ENCODE results near the gene INKA1.

The INKA1 gene

GRCh38 chr3:49794926-49795905 lies 7.8 kb upstream of the INKA1 start:
- no peaks in the 10 kb centered on the region for H3K27me3 ChIP-seq (ENCODE audit: control insufficient read depth in 5 of 5, insufficient read depth in 4 of 5, low read length in 5 of 5)
- no peaks in the 10 kb centered on the region for H3K9me3 ChIP-seq (ENCODE audit: control insufficient read depth in 5 of 5, low read length in 5 of 5)
- H3K4me3 ChIP-seq (ENCODE audit: low read depth in 1 of 5, low read length in 5 of 5): no peak overlapping the region
- peaks cover 0 to 6% (median 2%) of the 10 kb centered on the region in 5 donors for H3K4me1 ChIP-seq (ENCODE audit: control insufficient read depth in 5 of 5, insufficient read depth in 5 of 5, low read length in 5 of 5)
- no peak overlapping the region for H3K9ac ChIP-seq (ENCODE audit: low read length in 5 of 5)
- H3K27ac ChIP-seq (ENCODE audit: low read depth, low read length): no peak overlapping the region
- no peaks in the 10 kb centered on the region for H3K36me3 ChIP-seq (ENCODE audit: control insufficient read depth in 5 of 5, insufficient read depth in 5 of 5, low read length in 5 of 5)

- H3K4me1 ChIP-seq (ENCODE audit: control insufficient read depth in 5 of 5, insufficient read depth in 5 of 5, low read length in 5 of 5): peaks cover 2 to 23% (median 15%) of the 10 kb centered on the region in 5 donors
- H3K27ac ChIP-seq (ENCODE audit: low read depth, low read length): no peak overlapping the region
- H3K4me3 ChIP-seq (ENCODE audit: low read depth in 1 of 5, low read length in 5 of 5): no peak overlapping the region
- H3K9me3 ChIP-seq (ENCODE audit: control insufficient read depth in 5 of 5, low read length in 5 of 5): no peaks in the 10 kb centered on the region
- H3K27me3 ChIP-seq (ENCODE audit: control insufficient read depth in 5 of 5, insufficient read depth in 4 of 5, low read length in 5 of 5): no peaks in the 10 kb centered on the region
- no peaks in the 10 kb centered on the region for H3K36me3 ChIP-seq (ENCODE audit: control insufficient read depth in 5 of 5, insufficient read depth in 5 of 5, low read length in 5 of 5)
- peak overlapping the region in 1 of 5 donors; percentile 8 for H3K9ac ChIP-seq (ENCODE audit: low read length in 5 of 5)
Measured at GRCh38 chr3:49799105-49799504, 4.0 kb upstream of the INKA1 start.

- Histone ChIP-seq H3K27me3 (ENCODE audit: control insufficient read depth in 5 of 5, insufficient read depth in 4 of 5, low read length in 5 of 5) (no peaks in the 10 kb centered on the region), H3K36me3 (ENCODE audit: control insufficient read depth in 5 of 5, insufficient read depth in 5 of 5, low read length in 5 of 5) (peaks cover 0 to 5% (median 0%) of the 10 kb centered on the region in 5 donors), H3K27ac (ENCODE audit: low read depth, low read length) (no peak within 1 kb of the TSS), H3K9ac (ENCODE audit: low read length in 5 of 5) (peak within 1 kb of the TSS in 1 of 5 donors; percentile 8), H3K9me3 (ENCODE audit: control insufficient read depth in 5 of 5, low read length in 5 of 5) (no peaks in the 10 kb centered on the region), H3K4me3 (ENCODE audit: low read depth in 1 of 5, low read length in 5 of 5) (no peak within 1 kb of the TSS), H3K4me1 (ENCODE audit: control insufficient read depth in 5 of 5, insufficient read depth in 5 of 5, low read length in 5 of 5) (peaks cover 8 to 30% (median 22%) of the 10 kb centered on the region in 5 donors)
Measured at GRCh38 chr3:49799761-49800160, 3.3 kb upstream of the INKA1 start, which contains the start of gene CDHR4. CDHR4 (minus strand) TSS chr3:49799873; CDS start chr3:49799812, 61 bp downstream.

GRCh38 chr3:49801160-49801559 lies 1.9 kb upstream of the INKA1 start:
- no peak overlapping the region for H3K27ac ChIP-seq (ENCODE audit: low read depth, low read length)
- no peak overlapping the region for H3K4me3 ChIP-seq (ENCODE audit: low read depth in 1 of 5, low read length in 5 of 5)
- no peaks in the 10 kb centered on the region for H3K9me3 ChIP-seq (ENCODE audit: control insufficient read depth in 5 of 5, low read length in 5 of 5)
- H3K27me3 ChIP-seq (ENCODE audit: control insufficient read depth in 5 of 5, insufficient read depth in 4 of 5, low read length in 5 of 5): no peaks in the 10 kb centered on the region
- H3K36me3 ChIP-seq (ENCODE audit: control insufficient read depth in 5 of 5, insufficient read depth in 5 of 5, low read length in 5 of 5): peaks cover 0 to 7% (median 0%) of the 10 kb centered on the region in 5 donors
- H3K4me1 ChIP-seq (ENCODE audit: control insufficient read depth in 5 of 5, insufficient read depth in 5 of 5, low read length in 5 of 5): peaks cover 16 to 44% (median 35%) of the 10 kb centered on the region in 5 donors
- no peak overlapping the region for H3K9ac ChIP-seq (ENCODE audit: low read length in 5 of 5)

DNA sequence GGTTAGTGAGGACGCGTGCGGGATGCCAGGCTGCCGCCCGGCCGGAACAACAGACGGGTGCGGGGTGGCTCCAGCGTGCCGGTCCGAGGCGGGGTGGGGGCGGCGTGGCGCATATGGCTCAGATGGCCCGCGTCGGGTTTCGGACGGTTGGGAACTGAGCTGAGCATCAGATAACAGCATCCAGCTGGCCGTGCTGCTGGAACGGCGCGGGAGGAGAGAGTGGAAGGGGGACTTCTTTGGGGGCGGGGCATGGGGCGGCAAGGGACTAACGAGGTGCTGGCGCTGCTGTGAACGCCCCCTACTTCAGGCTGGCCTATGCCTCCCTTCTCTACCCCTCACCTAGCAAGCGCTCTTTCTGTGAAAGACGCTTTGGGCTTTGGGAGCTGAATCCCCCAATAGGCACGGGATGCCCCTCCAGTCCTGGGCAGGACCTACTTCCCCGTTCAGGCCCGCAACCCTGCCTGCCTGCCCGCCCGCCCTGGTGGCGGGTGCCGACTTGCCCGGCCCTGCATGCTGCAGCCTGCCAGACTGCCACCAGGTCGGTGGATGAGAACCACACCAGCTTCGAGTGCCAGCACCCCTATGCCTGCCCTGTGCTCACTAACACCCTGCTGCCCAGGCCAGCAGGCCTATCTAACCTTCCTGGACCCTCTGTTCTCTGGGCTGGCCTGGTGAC lies 542 bp downstream of the INKA1 start:
- H3K4me3 ChIP-seq (ENCODE audit: low read depth in 1 of 5, low read length in 5 of 5): peak overlapping the region; percentile 73 to 92 (median 88)
- H3K9me3 ChIP-seq (ENCODE audit: control insufficient read depth in 5 of 5, low read length in 5 of 5): no peaks in the 10 kb centered on the region
- peak overlapping the region; percentile 81 for H3K27ac ChIP-seq (ENCODE audit: low read depth, low read length)
- H3K36me3 ChIP-seq (ENCODE audit: control insufficient read depth in 5 of 5, insufficient read depth in 5 of 5, low read length in 5 of 5): peaks cover 0 to 12% (median 4%) of the 10 kb centered on the region in 5 donors
- H3K4me1 ChIP-seq (ENCODE audit: control insufficient read depth in 5 of 5, insufficient read depth in 5 of 5, low read length in 5 of 5): peaks cover 16 to 67% (median 53%) of the 10 kb centered on the region in 5 donors
- no peaks in the 10 kb centered on the region for H3K27me3 ChIP-seq (ENCODE audit: control insufficient read depth in 5 of 5, insufficient read depth in 4 of 5, low read length in 5 of 5)
- H3K9ac ChIP-seq (ENCODE audit: low read length in 5 of 5): peak overlapping the region; percentile 28 to 64 (median 54)

- peak overlapping the region; percentile 81 for H3K27ac ChIP-seq (ENCODE audit: low read depth, low read length)
Measured at GRCh38 chr3:49804141-49805041, 1.3 kb downstream of the INKA1 start.

DNA sequence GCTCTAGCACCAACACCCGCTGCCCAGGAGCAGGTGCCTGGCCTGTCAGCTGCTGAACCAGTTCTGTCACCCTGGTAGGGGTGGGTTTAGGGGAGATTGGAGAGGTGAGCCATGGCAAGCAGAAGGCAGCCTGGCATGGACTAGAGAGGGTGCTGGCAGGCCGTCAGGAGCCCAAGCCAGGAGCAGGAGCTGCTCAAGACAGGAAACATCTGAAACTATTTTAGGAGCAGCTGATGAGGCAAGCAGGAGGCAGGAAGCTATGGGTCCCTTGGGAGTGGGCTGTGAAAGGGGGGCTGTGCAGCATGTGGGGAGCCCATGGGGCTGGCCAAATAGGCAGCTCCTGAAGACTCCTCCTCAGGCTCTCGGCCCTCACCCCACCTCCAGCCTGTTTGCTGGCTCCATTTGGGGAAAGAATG lies 2.3 kb downstream of the INKA1 start:
- Histone ChIP-seq H3K27ac (ENCODE audit: low read depth, low read length) (peak overlapping the region; percentile 81), H3K9ac (ENCODE audit: low read length in 5 of 5) (peak overlapping the region in 3 of 5 donors; percentile 1 to 68 (median 31)), H3K9me3 (ENCODE audit: control insufficient read depth in 5 of 5, low read length in 5 of 5) (no peaks in the 10 kb centered on the region), H3K4me1 (ENCODE audit: control insufficient read depth in 5 of 5, insufficient read depth in 5 of 5, low read length in 5 of 5) (peaks cover 16 to 65% (median 53%) of the 10 kb centered on the region in 5 donors), H3K36me3 (ENCODE audit: control insufficient read depth in 5 of 5, insufficient read depth in 5 of 5, low read length in 5 of 5) (peaks cover 0 to 29% (median 22%) of the 10 kb centered on the region in 5 donors), H3K4me3 (ENCODE audit: low read depth in 1 of 5, low read length in 5 of 5) (peak overlapping the region; percentile 2 to 90 (median 88)), H3K27me3 (ENCODE audit: control insufficient read depth in 5 of 5, insufficient read depth in 4 of 5, low read length in 5 of 5) (no peaks in the 10 kb centered on the region)

More at GRCh38 chr3:49804141-49805041, 1.3 kb downstream of the INKA1 start:
- no peaks in the 10 kb centered on the region for H3K27me3 ChIP-seq (ENCODE audit: control insufficient read depth in 5 of 5, insufficient read depth in 4 of 5, low read length in 5 of 5)
- H3K4me1 ChIP-seq (ENCODE audit: control insufficient read depth in 5 of 5, insufficient read depth in 5 of 5, low read length in 5 of 5): peaks cover 16 to 66% (median 53%) of the 10 kb centered on the region in 5 donors
- H3K4me3 ChIP-seq (ENCODE audit: low read depth in 1 of 5, low read length in 5 of 5): peak overlapping the region; percentile 63 to 92 (median 88)
- no peaks in the 10 kb centered on the region for H3K9me3 ChIP-seq (ENCODE audit: control insufficient read depth in 5 of 5, low read length in 5 of 5)
- peaks cover 0 to 20% (median 12%) of the 10 kb centered on the region in 5 donors for H3K36me3 ChIP-seq (ENCODE audit: control insufficient read depth in 5 of 5, insufficient read depth in 5 of 5, low read length in 5 of 5)
- H3K9ac ChIP-seq (ENCODE audit: low read length in 5 of 5): peak overlapping the region; percentile 28 to 64 (median 54)

- H3K27ac ChIP-seq (ENCODE audit: low read depth, low read length): peak overlapping the region; percentile 81
- H3K36me3 ChIP-seq (ENCODE audit: control insufficient read depth in 5 of 5, insufficient read depth in 5 of 5, low read length in 5 of 5): peaks cover 0 to 37% (median 29%) of the 10 kb centered on the region in 5 donors
- H3K4me1 ChIP-seq (ENCODE audit: control insufficient read depth in 5 of 5, insufficient read depth in 5 of 5, low read length in 5 of 5): peaks cover 16 to 68% (median 53%) of the 10 kb centered on the region in 5 donors
- H3K9ac ChIP-seq (ENCODE audit: low read length in 5 of 5): peak overlapping the region in 3 of 5 donors; percentile 1 to 68 (median 36)
- no peaks in the 10 kb centered on the region for H3K9me3 ChIP-seq (ENCODE audit: control insufficient read depth in 5 of 5, low read length in 5 of 5)
- H3K4me3 ChIP-seq (ENCODE audit: low read depth in 1 of 5, low read length in 5 of 5): peak overlapping the region; percentile 2 to 88 (median 44)
- no peaks in the 10 kb centered on the region for H3K27me3 ChIP-seq (ENCODE audit: control insufficient read depth in 5 of 5, insufficient read depth in 4 of 5, low read length in 5 of 5)
Measured at GRCh38 chr3:49805897-49806701, 3.0 kb downstream of the INKA1 start.

Measured in subcutaneous abdominal adipose tissue (tissue), 5 donors.